AG09309 (cell line): ENCODE data around the gene ANTKMT.

Experiments
- DNase-seq: peaks from one replicate; pipeline ENCODE4 v3.0.0-alpha.2; 2010; ENCODE audit warnings: low read depth
- H3K4me3 ChIP-seq: 2 replicates; pipeline ENCODE4 v1.5.1; 2011; ENCODE audit warnings: mild to moderate bottlenecking, low read depth, low read length, moderate library complexity; ENCODE audit not compliant: control insufficient read depth
- TF ChIP-seq, protein P1 (sequence below): IDR thresholded peaks from 2 replicates; pipeline ENCODE4 v1.5.1; 2011; ENCODE audit warnings: mild to moderate bottlenecking, low read depth, low read length, inconsistent platforms; ENCODE audit not compliant: insufficient read depth, control insufficient read depth; ENCODE audit errors: missing control alignments

The ANTKMT gene

DNA sequence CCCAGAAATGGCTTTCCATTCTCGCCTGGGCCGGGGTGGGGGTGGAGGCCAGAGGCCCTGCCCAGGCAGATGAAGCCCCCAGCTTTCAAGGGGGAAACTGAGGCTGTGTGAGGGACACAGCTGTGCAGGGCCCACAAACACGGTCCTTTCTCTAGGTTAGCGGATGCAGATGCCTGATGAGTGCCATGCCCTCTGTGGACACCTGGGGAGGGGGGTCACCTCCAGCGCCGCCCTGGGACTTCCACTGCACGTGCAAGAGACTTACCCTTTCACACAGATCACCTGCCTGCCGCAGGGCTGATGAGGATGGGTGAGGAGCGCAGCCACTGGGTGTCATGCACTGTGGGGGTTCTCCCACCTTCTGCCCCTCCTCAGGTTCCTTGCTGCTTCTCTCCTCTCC is 2.6 kb upstream of the ANTKMT start:
- DNase-seq: no peak
- no peak overlapping the region for H3K4me3 ChIP-seq
- TF ChIP-seq, protein P1, sequence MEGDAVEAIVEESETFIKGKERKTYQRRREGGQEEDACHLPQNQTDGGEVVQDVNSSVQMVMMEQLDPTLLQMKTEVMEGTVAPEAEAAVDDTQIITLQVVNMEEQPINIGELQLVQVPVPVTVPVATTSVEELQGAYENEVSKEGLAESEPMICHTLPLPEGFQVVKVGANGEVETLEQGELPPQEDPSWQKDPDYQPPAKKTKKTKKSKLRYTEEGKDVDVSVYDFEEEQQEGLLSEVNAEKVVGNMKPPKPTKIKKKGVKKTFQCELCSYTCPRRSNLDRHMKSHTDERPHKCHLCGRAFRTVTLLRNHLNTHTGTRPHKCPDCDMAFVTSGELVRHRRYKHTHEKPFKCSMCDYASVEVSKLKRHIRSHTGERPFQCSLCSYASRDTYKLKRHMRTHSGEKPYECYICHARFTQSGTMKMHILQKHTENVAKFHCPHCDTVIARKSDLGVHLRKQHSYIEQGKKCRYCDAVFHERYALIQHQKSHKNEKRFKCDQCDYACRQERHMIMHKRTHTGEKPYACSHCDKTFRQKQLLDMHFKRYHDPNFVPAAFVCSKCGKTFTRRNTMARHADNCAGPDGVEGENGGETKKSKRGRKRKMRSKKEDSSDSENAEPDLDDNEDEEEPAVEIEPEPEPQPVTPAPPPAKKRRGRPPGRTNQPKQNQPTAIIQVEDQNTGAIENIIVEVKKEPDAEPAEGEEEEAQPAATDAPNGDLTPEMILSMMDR: no peak

DNA sequence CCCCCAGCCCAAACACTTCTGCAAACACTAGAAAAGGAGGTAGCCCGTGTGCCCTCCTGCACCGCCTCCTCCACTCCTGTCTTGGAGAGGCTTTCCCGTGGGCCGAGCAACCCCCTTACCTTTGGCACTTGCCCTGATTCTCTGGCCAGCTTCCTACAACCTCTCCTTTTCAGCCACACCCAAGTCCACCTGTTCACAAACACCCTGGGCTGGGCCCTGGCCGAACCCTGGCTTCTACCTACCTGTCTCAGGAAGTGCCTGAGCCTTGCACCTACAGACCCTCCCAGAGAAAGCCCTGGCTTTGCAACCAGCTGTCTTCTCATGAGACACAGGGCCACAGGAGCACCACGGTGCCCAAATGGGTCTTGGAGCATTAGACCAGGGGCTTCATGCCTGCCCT is 2.0 kb upstream of the ANTKMT start:
- TF ChIP-seq, protein P1: no peak
- DNase-seq: no peak
- H3K4me3 ChIP-seq: no peak overlapping the region

DNA sequence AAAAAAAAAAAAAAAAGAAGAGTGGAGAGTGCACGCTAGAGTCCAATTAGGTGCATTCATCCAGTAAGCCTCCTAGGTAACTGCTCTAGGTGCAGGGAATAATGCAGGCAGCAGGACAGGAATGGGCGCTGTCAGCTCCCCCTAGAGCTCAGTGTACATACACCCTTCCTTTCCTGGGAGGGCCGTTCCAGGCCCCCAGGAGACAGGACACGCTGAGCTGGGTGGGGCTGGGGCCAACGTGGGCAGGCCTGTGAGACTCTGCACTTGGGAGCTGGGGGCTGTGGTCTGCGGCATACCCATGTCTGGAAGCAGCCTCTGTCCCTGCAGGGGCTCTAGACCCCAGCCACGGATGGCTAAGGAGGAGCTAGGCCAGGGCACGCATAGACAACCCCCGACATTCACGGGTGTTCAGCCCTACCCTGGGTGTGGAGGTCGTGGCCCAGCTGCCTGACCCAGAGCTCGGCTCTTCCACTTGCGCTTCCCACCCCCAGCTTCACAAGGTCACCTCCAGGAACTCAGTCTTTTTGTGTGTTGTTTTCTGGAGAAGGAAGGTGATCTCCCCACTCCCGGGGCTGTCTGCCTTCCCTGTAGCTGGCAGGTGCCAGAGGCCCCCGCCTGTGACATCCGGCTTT is 1.0 kb upstream of the ANTKMT start:
- TF ChIP-seq, protein P1: peak; percentile 27
- DNase-seq: no peak
- H3K4me3 ChIP-seq: peak overlapping the region; percentile 71

DNA sequence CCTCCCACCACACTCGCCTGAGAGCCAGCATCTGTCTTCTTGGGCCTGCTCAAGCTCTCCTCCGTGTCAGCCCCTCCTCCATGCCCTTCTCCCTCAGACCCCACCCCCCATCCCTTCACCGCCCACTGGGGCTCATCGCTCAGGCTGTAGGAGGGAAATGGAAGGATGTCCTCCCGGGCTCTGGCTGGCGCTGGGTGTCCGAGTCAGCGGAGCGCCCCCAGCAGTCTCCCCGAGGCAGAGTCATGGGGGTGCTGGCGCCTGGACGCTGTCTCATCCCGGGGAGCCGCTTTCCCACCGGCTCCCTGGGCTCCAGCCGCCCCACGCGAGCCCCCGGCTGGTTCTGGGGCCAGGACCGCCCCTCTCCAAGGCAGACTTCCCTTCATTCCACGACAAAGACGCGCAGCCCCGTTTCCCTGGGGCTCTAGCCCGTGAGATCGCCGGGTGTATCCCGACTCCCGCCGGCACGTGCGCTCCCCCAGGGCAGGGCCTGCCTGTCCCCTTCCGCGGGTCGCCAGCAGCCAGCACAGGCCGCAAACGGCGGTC is 428 bp upstream of the ANTKMT start:
- H3K4me3 ChIP-seq: peak overlapping the region; percentile 71
- TF ChIP-seq, protein P1: peak; percentile 40
- no peak for DNase-seq

DNA sequence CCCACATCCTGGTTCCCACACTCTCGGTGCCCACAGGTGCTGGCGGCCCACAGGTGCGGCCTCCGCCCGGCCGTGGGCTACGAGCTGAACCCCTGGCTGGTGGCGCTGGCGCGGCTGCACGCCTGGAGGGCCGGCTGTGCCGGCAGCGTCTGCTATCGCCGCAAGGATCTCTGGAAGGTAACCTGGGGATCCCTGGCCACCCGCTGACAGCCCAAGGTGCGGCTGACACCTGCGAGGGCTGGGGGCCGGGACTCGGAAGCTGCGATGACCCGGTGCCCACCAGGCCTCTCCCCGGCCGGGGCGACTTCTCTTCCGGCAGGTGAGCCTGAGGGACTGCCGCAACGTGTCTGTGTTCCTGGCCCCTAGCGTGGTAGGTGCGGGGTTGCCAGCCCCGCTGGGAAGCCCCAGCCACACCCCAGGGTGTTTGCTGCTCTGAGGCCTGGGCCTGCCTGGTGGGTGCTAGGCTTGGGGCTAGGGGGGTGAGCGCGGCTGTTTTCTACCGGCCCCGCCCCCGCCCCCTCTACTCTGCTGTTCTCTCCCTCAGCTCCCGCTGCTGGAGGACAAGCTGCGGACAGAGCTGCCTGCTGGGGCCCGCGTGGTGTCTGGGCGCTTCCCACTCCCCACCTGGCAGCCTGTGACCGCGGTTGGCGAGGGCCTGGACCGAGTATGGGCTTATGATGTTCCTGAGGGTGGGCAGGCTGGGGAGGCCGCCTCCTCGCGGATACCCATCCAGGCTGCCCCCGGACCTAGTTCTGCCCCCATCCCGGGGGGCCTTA is 1.0 kb downstream of the ANTKMT start:
- TF ChIP-seq, protein P1: no peak
- DNase-seq: no peak
- H3K4me3 ChIP-seq: peak overlapping the region; percentile 71

DNA sequence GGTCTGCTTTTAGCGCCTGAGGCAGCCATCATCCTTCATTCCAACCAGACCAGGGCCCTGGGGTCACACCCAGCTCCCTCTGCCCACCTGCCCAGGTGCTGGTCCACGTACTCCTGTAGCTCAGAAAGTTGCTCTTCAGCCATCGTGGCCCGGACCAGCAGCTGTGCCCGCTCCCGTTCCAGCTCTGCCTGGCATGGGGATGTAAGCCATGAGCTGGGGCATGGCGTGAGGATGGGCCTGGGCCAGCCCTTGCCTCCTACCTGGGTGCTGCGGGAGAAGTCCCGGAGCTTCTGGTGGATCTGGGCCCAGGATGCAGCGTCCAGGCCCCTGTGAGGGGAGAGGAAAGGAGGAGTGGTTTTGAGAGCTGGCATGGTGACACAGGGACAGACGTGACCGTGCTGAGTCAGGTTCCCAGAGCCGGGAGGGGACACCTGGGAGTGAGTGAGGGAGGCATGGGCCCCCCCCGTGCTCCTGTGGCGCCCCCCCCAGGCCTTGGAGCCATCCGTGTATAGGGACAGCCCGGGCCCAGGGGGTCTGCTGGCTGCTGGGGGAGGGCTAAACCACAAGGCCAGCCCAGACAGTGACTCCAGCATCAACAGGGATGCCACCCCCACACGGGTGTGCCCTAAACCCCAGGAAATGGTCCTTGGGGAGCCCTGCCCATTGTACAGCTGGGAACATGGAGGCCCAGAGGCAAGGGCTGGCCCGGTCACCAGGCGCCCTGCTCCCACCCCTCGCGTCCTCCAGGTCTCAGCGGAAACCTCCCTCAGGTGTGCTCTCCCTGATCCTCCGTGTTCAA is 2.1 kb downstream of the ANTKMT start:
- no peak overlapping the region for H3K4me3 ChIP-seq
- no peak for DNase-seq
- TF ChIP-seq, protein P1: no peak
